Bladder microvascular endothelial cell (primary cell): ENCODE measurements around the gene MYO1C. TPM values are rescaled to one million over a fixed set of nuclear protein-coding genes. Genes with fewer than 3 reads are reported as not detected.

Source experiments
- total RNA-seq: library from RNA; depleted of rRNA; stranded (reverse); fragments of >200 nt; gene quantifications from 2 replicates; pipeline ENCODE4 v1.2.3, GENCODE V29; 2014

MYO1C gene
- 154 and 424 TPM in 2 replicates for total RNA-seq

GRCh38 chr17:1492249-1493206 is at the start of gene MYO1C:
MYO1C (minus strand) TSS chr17:1492686; CDS start chr17:1492487, 199 bp downstream.

GRCh38 chr17:1516388-1517161 is 24.1 kb upstream of the MYO1C start, which contains the start of gene INPP5K:
INPP5K (minus strand) TSS chr17:1516612; CDS start chr17:1516499, 113 bp downstream.

GRCh38 chr17:1455797-1456599 is 36.5 kb downstream of the MYO1C start, which contains the start of gene CRK:
CRK (minus strand) TSS chr17:1456232; CDS start chr17:1456117, 115 bp downstream.

Other genes starting within 250 kb of the MYO1C start
- not detected in 2 replicates for gene BHLHA9, start 222.2 kb downstream of the MYO1C start, total RNA-seq
- not detected in 2 replicates for gene TRARG1, start 213.0 kb downstream of the MYO1C start, total RNA-seq
- 335 and 507 TPM in 2 replicates for gene YWHAE, start 92.5 kb downstream of the MYO1C start, total RNA-seq
- 110 and 128 TPM in 2 replicates for gene CRK, start 36.5 kb downstream of the MYO1C start, total RNA-seq
- gene INPP5K, start 23.9 kb upstream of the MYO1C start, total RNA-seq = 45.9 and 58.3 TPM in 2 replicates
- gene PITPNA, start 70.1 kb upstream of the MYO1C start, total RNA-seq = 17.3 and 23.2 TPM in 2 replicates
- gene SLC43A2, start 136.1 kb upstream of the MYO1C start, total RNA-seq = 8.3 and 46.6 TPM in 2 replicates
- gene SCARF1, start 153.0 kb upstream of the MYO1C start, total RNA-seq = 82.4 and 99.5 TPM in 2 replicates
- gene RILP, start 157.2 kb upstream of the MYO1C start, total RNA-seq = 10.1 and 12.3 TPM in 2 replicates
- 82.1 and 190 TPM in 2 replicates for gene PRPF8, start 192.2 kb upstream of the MYO1C start, total RNA-seq
- 1.3 and 1.4 TPM in 2 replicates for gene TLCD2, start 217.7 kb upstream of the MYO1C start, total RNA-seq
- gene WDR81, start 232.0 kb upstream of the MYO1C start, total RNA-seq = 14.9 and 25.6 TPM in 2 replicates